ENCODE results near the gene PTPRM.
"Not testable (repeated sequence)": the region's sequence is repeated elsewhere in the genome, so short reads cannot be mapped to it uniquely, and the experiment has no call there.

Gene PTPRM

GRCh38 chr18:8020132-8020846 lies 453.2 kb downstream of the PTPRM start:
- no peak for DNase-seq
- intact Hi-C loops (cut with DNase I) = no loop called here

- DNase-seq = no peak
These were observed 461.9 kb downstream of the PTPRM start for GRCh38 chr18:8029061-8029460.

GRCh38 chr18:8029731-8030130 lies 462.6 kb downstream of the PTPRM start:
- intact Hi-C loops (cut with DNase I) = no loop called here
- DNase-seq = no peak

More at GRCh38 chr18:8029061-8029460, 461.9 kb downstream of the PTPRM start:
- intact Hi-C loops (cut with DNase I) = no loop called here

- DNase-seq = no peak
- intact Hi-C loops (cut with DNase I) = no loop called here
These were observed 463.1 kb downstream of the PTPRM start for GRCh38 chr18:8030201-8030600.

GRCh38 chr18:8031496-8031895 lies 464.4 kb downstream of the PTPRM start:
- intact Hi-C loops (cut with DNase I) = no loop called here
- DNase-seq = no peak

- intact Hi-C loops (cut with DNase I) = no loop called here
- DNase-seq = no peak
These were observed 467.6 kb downstream of the PTPRM start for GRCh38 chr18:8034674-8035073.

- DNase-seq = no peak
- intact Hi-C loops (cut with DNase I) = no loop called here
These were observed 469.4 kb downstream of the PTPRM start for GRCh38 chr18:8036551-8036950.

- no peak for DNase-seq
- intact Hi-C loops (cut with DNase I) = no loop called here
These were observed 470.2 kb downstream of the PTPRM start for GRCh38 chr18:8037296-8037695.

- DNase-seq = no peak
- intact Hi-C loops (cut with DNase I) = no loop called here
These were observed 472.9 kb downstream of the PTPRM start for GRCh38 chr18:8040021-8040420.

- intact Hi-C loops (cut with DNase I) = no loop called here
- no peak for DNase-seq
These were observed 474.5 kb downstream of the PTPRM start for GRCh38 chr18:8041526-8042111.

- intact Hi-C loops (cut with DNase I) = no loop called here
- DNase-seq = no peak
These were observed 476.9 kb downstream of the PTPRM start for GRCh38 chr18:8044004-8044403.

GRCh38 chr18:8045160-8045883 lies 478.2 kb downstream of the PTPRM start:
- intact Hi-C loops (cut with DNase I) = no loop called here
- no peak for DNase-seq

GRCh38 chr18:8045884-8046281 lies 478.8 kb downstream of the PTPRM start:
- intact Hi-C loops (cut with DNase I) = no loop called here
- no peak for DNase-seq

- intact Hi-C loops (cut with DNase I) = no loop called here
- DNase-seq = no peak
These were observed 479.3 kb downstream of the PTPRM start for GRCh38 chr18:8046441-8046840.

GRCh38 chr18:8049147-8049546 lies 482.0 kb downstream of the PTPRM start:
- DNase-seq = no peak
- intact Hi-C loops (cut with DNase I) = no loop called here

- intact Hi-C loops (cut with DNase I) = no loop called here
- DNase-seq = no peak
These were observed 483.7 kb downstream of the PTPRM start for GRCh38 chr18:8050616-8051329.

GRCh38 chr18:8051453-8051852 lies 484.3 kb downstream of the PTPRM start:
- intact Hi-C loops (cut with DNase I) = no loop called here
- no peak for DNase-seq

- DNase-seq = no peak
- intact Hi-C loops (cut with DNase I) = no loop called here
These were observed 485.2 kb downstream of the PTPRM start for GRCh38 chr18:8052237-8052701.

- DNase-seq = no peak
- intact Hi-C loops (cut with DNase I) = no loop called here
These were observed 489.6 kb downstream of the PTPRM start for GRCh38 chr18:8056723-8057122.

- DNase-seq; intact Hi-C loops (cut with DNase I): not testable (repeated sequence)
These were observed 496.0 kb downstream of the PTPRM start for GRCh38 chr18:8063152-8063551.

- intact Hi-C loops (cut with DNase I) = no loop called here
- no peak for DNase-seq
These were observed 496.6 kb downstream of the PTPRM start for GRCh38 chr18:8063733-8064132.
